HepG2 (cell line): ENCODE results near the gene MYCBPAP. TPM values are rescaled to one million over a fixed set of nuclear protein-coding genes. Genes with fewer than 3 reads are reported as not detected.

ENCODE experiments used
- AKNA ChIP-seq: sonication (generic); formaldehyde crosslinking; IDR thresholded peaks from 2 replicates; pipeline ENCODE4 v1.4.0; 2020; ENCODE audit warnings: missing genetic modification reagents, borderline replicate concordance
- ATF3 ChIP-seq: sonication (generic); formaldehyde crosslinking; IDR thresholded peaks from 2 replicates; pipeline ENCODE4 v1.4.0; 2020; ENCODE audit warnings: missing genetic modification reagents
- CREM ChIP-seq, 2 experiments: sonication (generic) in 1 of 2; formaldehyde crosslinking in 1 of 2; IDR thresholded peaks; 2 replicates each; pipeline versions ENCODE4 v1.4.0 to v1.6.1; 2016 to 2020; ENCODE audit warnings: antibody characterized with exemption in 1 of 2, mild to moderate bottlenecking in 1 of 2, missing genetic modification reagents in 1 of 2
- DRAP1 ChIP-seq: IDR thresholded peaks from 2 replicates; pipeline ENCODE4 v1.6.1; 2016; ENCODE audit warnings: missing genetic modification reagents, missing compliant biosample characterization
- EP300 ChIP-seq, 3 experiments: sonication (generic) in 1 of 3; formaldehyde crosslinking in 1 of 3; IDR thresholded peaks; 2 replicates each; pipeline versions ENCODE4 v1.5.1 to v1.6.1; 2011 to 2020; ENCODE audit warnings: low read depth in 2 of 3, low read length in 2 of 3, borderline replicate concordance in 1 of 3, improper control_type of control experiment in 1 of 3, mild to moderate bottlenecking in 1 of 3, missing genetic modification reagents in 1 of 3, moderate library complexity in 1 of 3
- FOXM1 ChIP-seq: sonication (generic); formaldehyde crosslinking; IDR thresholded peaks from 2 replicates; pipeline ENCODE4 v1.5.0; 2020; ENCODE audit warnings: missing genetic modification reagents
- HOXA5 ChIP-seq: sonication (generic); formaldehyde crosslinking; IDR thresholded peaks from 2 replicates; pipeline ENCODE4 v1.4.0; 2020; ENCODE audit warnings: missing genetic modification reagents
- MED8 ChIP-seq: sonication (generic); formaldehyde crosslinking; IDR thresholded peaks from 2 replicates; pipeline ENCODE4 v1.8.1; 2023; ENCODE audit warnings: mild to moderate bottlenecking, missing genetic modification reagents; ENCODE audit not compliant: insufficient replicate concordance
- PAF1 ChIP-seq: IDR thresholded peaks from 2 replicates; pipeline ENCODE4 v1.6.1; 2016; ENCODE audit warnings: missing genetic modification reagents, missing compliant biosample characterization
- RFX1 ChIP-seq: fragments of 450-650 bp; IDR thresholded peaks from 2 replicates; pipeline ENCODE4 v1.6.1; 2017
- RFX5 ChIP-seq: IDR thresholded peaks from 2 replicates; pipeline ENCODE4 v1.6.1; 2011; ENCODE audit warnings: low read depth, low read length, improper control_type of control experiment
- SNAPC5 ChIP-seq: sonication (generic); formaldehyde crosslinking; IDR thresholded peaks from 2 replicates; pipeline ENCODE4 v1.8.1; 2023; ENCODE audit warnings: mild to moderate bottlenecking, missing genetic modification reagents, borderline replicate concordance
- ZBTB26 ChIP-seq: IDR thresholded peaks from 2 replicates; pipeline ENCODE4 v1.6.1; 2016; ENCODE audit warnings: missing compliant biosample characterization, missing genetic modification reagents, borderline replicate concordance
- ZNF136 ChIP-seq: sonication (generic); formaldehyde crosslinking; IDR thresholded peaks from 2 replicates; pipeline ENCODE4 v1.8.1; 2022; ENCODE audit warnings: low read depth, mild to moderate bottlenecking, moderate library complexity, missing genetic modification reagents
- ZNF160 ChIP-seq: sonication (generic); formaldehyde crosslinking; IDR thresholded peaks from 2 replicates; pipeline ENCODE4 v1.8.0; 2022; ENCODE audit warnings: mild to moderate bottlenecking, inconsistent platforms, missing genetic modification reagents
- ZNF17 ChIP-seq: sonication (generic); formaldehyde crosslinking; IDR thresholded peaks from 2 replicates; pipeline ENCODE4 v1.5.0; 2020; ENCODE audit warnings: mild to moderate bottlenecking, missing genetic modification reagents
- ZNF205 ChIP-seq: IDR thresholded peaks from 2 replicates; pipeline ENCODE4 v1.6.1; 2018; ENCODE audit warnings: missing biosample characterization, missing genetic modification reagents
- ZNF343 ChIP-seq: sonication (generic); formaldehyde crosslinking; IDR thresholded peaks from 2 replicates; pipeline ENCODE4 v1.4.0; 2020; ENCODE audit warnings: mild to moderate bottlenecking, missing genetic modification reagents
- ZNF580 ChIP-seq: IDR thresholded peaks from 2 replicates; pipeline ENCODE4 v1.6.1; 2016; ENCODE audit warnings: low read depth, borderline replicate concordance
- ZNF713 ChIP-seq: sonication (generic); formaldehyde crosslinking; IDR thresholded peaks from 2 replicates; pipeline ENCODE4 v1.4.0; 2020; ENCODE audit warnings: mild to moderate bottlenecking, missing genetic modification reagents
- ZSCAN29 ChIP-seq: sonication (generic); formaldehyde crosslinking; conservative IDR thresholded peaks from 2 replicates; pipeline ENCODE4 v1.4.0; 2020; ENCODE audit warnings: mild to moderate bottlenecking, missing genetic modification reagents
- polyA plus RNA-seq, 8 experiments: library from polyadenylated mRNA; depleted of rRNA in 3 of 8; stranded (reverse) in 7 of 8; unstranded in 1 of 8; fragments of >200 nt; fragmentation: Illumina TruSeq in 4 of 8; extraction: Trizol in 4 of 8; gene quantifications; 2 replicates each; pipeline versions ENCODE4 v1.2.1 to v1.2.3, GENCODE V29; 2011 to 2016; ENCODE audit warnings: low read depth in 4 of 8, missing spikeins in 1 of 8, mixed read lengths in 1 of 8; ENCODE audit not compliant: insufficient read depth in 1 of 8
- total RNA-seq, 5 experiments: library from RNA; depleted of rRNA; stranded (reverse); fragments of >200 nt; fragmentation: Illumina TruSeq; extraction: Trizol; gene quantifications; 2 replicates each; pipeline ENCODE4 v1.2.3, GENCODE V29; 2016; ENCODE audit warnings: low read depth in 1 of 5

MYCBPAP gene
- total and polyA plus RNA-seq, 2 of the 13 experiments (the other 11 are each of a cell fraction or from before 2014, with no cell fraction given), result 0.22 to 0.24 TPM

- TF ChIP-seq SNAPC5 (CRISPR knock-in tag) (no peak), ZNF713 (CRISPR knock-in tag) (no peak), EP300 (IDR thresholded peaks at IDR 0.05; ENCODE audit: low read depth in 2 of 2, low read length in 2 of 2) (peak; percentile 97 to 99; a peak in 3 of 4 replicates), EP300 (CRISPR knock-in tag; IDR thresholded peaks at IDR 0.05; ENCODE audit: borderline replicate concordance) (peak; percentile 93), DRAP1 (peak; percentile 37; the same call in 1 of the 2 replicates), PAF1 (CRISPR knock-in tag) (no peak), ATF3 (CRISPR knock-in tag) (peak; percentile 64; the same call in 1 of the 2 replicates), RFX5 (no peak), MED8 (CRISPR knock-in tag) (no peak), AKNA (no peak; the same call in 1 of the 2 replicates), ZNF205 (CRISPR knock-in tag) (peak; percentile 50; the same call in 1 of the 2 replicates), CREM (IDR thresholded peaks at IDR 0.05) (peak; percentile 77; the same call in 1 of the 2 replicates), CREM (CRISPR knock-in tag; IDR thresholded peaks at IDR 0.05) (no peak), ZBTB26 (CRISPR knock-in tag) (peak; percentile 74), HOXA5 (CRISPR knock-in tag) (peak; percentile 84), ZNF160 (CRISPR knock-in tag) (no peak), ZNF17 (CRISPR knock-in tag) (no peak), FOXM1 (CRISPR knock-in tag) (no peak), ZNF343 (peak; percentile 1; the same call in 1 of the 2 replicates), RFX1 (no peak), ZNF136 (no peak), ZNF580 (peak; percentile 55; the same call in 1 of the 2 replicates), ZSCAN29 (CRISPR knock-in tag) (peak; percentile 31)
Measured at GRCh38 chr17:50542795-50543774, 34.8 kb downstream of the MYCBPAP start (continued).
